HUES48 (cell line): ENCODE data around the gene PPP2R5C.

Experiments used
- H3K27ac ChIP-seq: one replicate; pipeline ENCODE4 v1.7.0; 2013; ENCODE audit warnings: low read depth, low read length, inconsistent platforms
- H3K27me3 ChIP-seq: 2 replicates; pipeline ENCODE4 v1.6.1; 2013; ENCODE audit warnings: mild to moderate bottlenecking, low read length; ENCODE audit not compliant: control insufficient read depth, insufficient read depth
- H3K36me3 ChIP-seq: 2 replicates; pipeline ENCODE4 v1.6.1; 2013; ENCODE audit warnings: low read length; ENCODE audit not compliant: control insufficient read depth, insufficient read depth
- H3K4me1 ChIP-seq: 2 replicates; pipeline ENCODE4 v1.6.1; 2013; ENCODE audit warnings: mild to moderate bottlenecking, low read length; ENCODE audit not compliant: control insufficient read depth, insufficient read depth
- H3K4me3 ChIP-seq: 2 replicates; pipeline ENCODE4 v1.5.1; 2013; ENCODE audit warnings: mild to moderate bottlenecking, low read depth, low read length
- H3K9ac ChIP-seq: 2 replicates; pipeline ENCODE4 v1.6.1; 2013; ENCODE audit warnings: mild to moderate bottlenecking, low read depth, low read length, moderate library complexity
- H3K9me3 ChIP-seq: 2 replicates; pipeline ENCODE4 v1.6.1; 2013; ENCODE audit warnings: low read length; ENCODE audit not compliant: control insufficient read depth, insufficient read depth

Gene PPP2R5C

GRCh38 chr14:101834800-101835547, 73.5 kb downstream of the PPP2R5C start:
- Histone ChIP-seq H3K4me3 (no peak overlapping the region), H3K9me3 (no peaks in the 10 kb centered on the region), H3K9ac (no peak overlapping the region)

GRCh38 chr14:101835566-101835965, 74.1 kb downstream of the PPP2R5C start:
- H3K4me1 ChIP-seq = no peaks in the 10 kb centered on the region
- no peaks in the 10 kb centered on the region for H3K36me3 ChIP-seq
- no peak overlapping the region for H3K9ac ChIP-seq
- H3K9me3 ChIP-seq = no peaks in the 10 kb centered on the region
- H3K27ac ChIP-seq = no peak overlapping the region
- no peaks in the 10 kb centered on the region for H3K27me3 ChIP-seq
- no peak overlapping the region for H3K4me3 ChIP-seq

More at GRCh38 chr14:101834800-101835547, 73.5 kb downstream of the PPP2R5C start:
- Histone ChIP-seq H3K36me3 (no peaks in the 10 kb centered on the region), H3K27ac (no peak overlapping the region), H3K4me1 (no peaks in the 10 kb centered on the region), H3K27me3 (no peaks in the 10 kb centered on the region)

- Histone ChIP-seq H3K9me3 (no peaks in the 10 kb centered on the region), H3K36me3 (no peaks in the 10 kb centered on the region), H3K27me3 (no peaks in the 10 kb centered on the region), H3K4me3 (no peak overlapping the region), H3K9ac (no peak overlapping the region), H3K4me1 (no peaks in the 10 kb centered on the region; the same call in 1 of the 2 replicates), H3K27ac (no peak overlapping the region)
These were observed 74.6 kb downstream of the PPP2R5C start for GRCh38 chr14:101836135-101836534.

DNA sequence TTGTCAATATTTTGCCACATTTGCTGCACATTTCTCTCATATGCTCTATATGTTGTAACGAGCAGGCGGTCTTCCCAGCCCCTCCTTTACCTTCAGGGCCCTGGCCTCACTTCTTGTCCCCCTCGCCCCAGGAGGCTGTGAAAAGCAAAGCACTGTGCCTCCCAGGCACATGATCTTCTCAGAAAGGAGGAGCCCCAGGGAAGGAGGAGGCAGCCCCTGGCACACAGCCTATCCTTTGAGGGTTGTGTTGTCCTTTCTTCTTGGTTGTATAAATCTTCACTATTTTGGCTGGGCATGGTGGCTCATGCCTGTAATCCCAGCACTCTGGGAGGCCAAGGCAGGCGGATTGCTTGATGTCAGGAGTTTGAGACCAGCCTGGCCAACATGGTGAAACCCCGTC, 77.0 kb downstream of the PPP2R5C start:
- Histone ChIP-seq H3K36me3 (no peaks in the 10 kb centered on the region), H3K27me3 (no peaks in the 10 kb centered on the region), H3K27ac (no peak overlapping the region), H3K4me3 (no peak overlapping the region), H3K9ac (no peak overlapping the region), H3K9me3 (no peaks in the 10 kb centered on the region), H3K4me1 (no peaks in the 10 kb centered on the region; the same call in 1 of the 2 replicates)

DNA sequence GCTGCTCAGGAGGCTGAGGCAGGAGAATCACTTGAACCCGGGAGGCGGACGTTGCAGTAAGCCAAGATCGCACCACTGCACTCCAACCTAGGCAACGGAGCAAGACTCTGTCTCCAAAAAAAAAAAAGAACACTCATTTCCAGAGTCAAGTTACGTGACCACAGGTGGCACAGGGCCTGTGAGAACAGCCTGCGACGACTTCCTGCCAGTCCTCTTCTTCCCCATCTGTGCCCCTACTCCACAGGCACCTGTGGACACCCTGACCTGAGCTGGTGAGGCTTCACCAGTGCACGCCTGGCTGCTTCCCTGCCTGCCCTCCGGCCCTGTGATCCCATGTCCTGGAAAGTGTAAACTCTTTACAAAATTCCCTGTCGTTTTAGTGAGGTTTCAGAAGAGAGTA, 77.7 kb downstream of the PPP2R5C start:
- Histone ChIP-seq H3K9ac (no peak overlapping the region), H3K4me1 (no peaks in the 10 kb centered on the region; the same call in 1 of the 2 replicates)

GRCh38 chr14:101839661-101840060, 78.2 kb downstream of the PPP2R5C start:
- Histone ChIP-seq H3K27ac (no peak overlapping the region), H3K9ac (no peak overlapping the region), H3K27me3 (no peaks in the 10 kb centered on the region), H3K4me1 (no peaks in the 10 kb centered on the region; the same call in 1 of the 2 replicates), H3K4me3 (no peak overlapping the region), H3K36me3 (no peaks in the 10 kb centered on the region), H3K9me3 (no peaks in the 10 kb centered on the region)

More for the DNA sequence above, 77.7 kb downstream of the PPP2R5C start:
- H3K27ac ChIP-seq = no peak overlapping the region
- no peaks in the 10 kb centered on the region for H3K27me3 ChIP-seq
- no peak overlapping the region for H3K4me3 ChIP-seq
- no peaks in the 10 kb centered on the region for H3K36me3 ChIP-seq
- H3K9me3 ChIP-seq = no peaks in the 10 kb centered on the region

DNA sequence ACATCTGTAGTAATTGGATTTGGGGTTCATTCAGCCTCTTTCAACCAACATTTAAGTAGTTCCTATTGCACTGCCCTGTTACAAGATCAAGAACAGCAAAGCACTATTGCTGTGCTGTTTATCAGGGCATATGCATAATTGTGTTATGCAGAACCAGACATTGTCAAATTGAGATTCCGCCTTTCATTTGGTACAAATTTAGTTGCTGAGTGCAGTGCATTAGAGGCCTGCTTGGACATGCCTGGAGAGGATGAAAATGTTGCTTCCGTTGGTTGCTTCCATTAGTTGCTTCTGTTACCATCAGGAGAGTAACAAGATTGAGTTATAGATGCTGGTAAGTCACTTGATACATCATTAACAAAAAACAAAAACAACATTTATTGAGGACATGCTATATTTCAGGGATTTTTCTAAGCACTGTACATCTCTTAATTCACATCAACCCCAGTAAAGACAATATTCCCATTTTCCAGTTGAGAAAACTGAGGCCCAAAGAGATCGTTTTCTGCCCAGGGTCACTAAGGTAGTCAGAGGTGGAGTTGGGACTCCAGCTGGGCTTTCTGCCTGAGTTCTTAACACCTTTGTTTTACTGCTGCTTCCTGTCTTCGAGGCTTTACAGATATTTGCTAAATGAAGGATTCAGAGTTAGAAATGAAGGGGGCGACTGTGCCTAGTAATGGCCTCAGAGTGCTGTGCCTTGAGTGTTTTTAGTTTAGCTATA, 79.3 kb downstream of the PPP2R5C start:
- Histone ChIP-seq H3K4me1 (peaks cover 5% of the 10 kb centered on the region), H3K27ac (no peak overlapping the region)

GRCh38 chr14:101843038-101843437, 81.5 kb downstream of the PPP2R5C start:
- Histone ChIP-seq H3K27me3 (no peaks in the 10 kb centered on the region), H3K9me3 (no peaks in the 10 kb centered on the region), H3K27ac (no peak overlapping the region), H3K4me1 (peaks cover 10% of the 10 kb centered on the region), H3K36me3 (no peaks in the 10 kb centered on the region), H3K9ac (no peak overlapping the region), H3K4me3 (no peak overlapping the region)

More for the DNA sequence above, 79.3 kb downstream of the PPP2R5C start:
- Histone ChIP-seq H3K36me3 (no peaks in the 10 kb centered on the region), H3K4me3 (no peak overlapping the region), H3K9ac (no peak overlapping the region), H3K9me3 (no peaks in the 10 kb centered on the region), H3K27me3 (no peaks in the 10 kb centered on the region)

DNA sequence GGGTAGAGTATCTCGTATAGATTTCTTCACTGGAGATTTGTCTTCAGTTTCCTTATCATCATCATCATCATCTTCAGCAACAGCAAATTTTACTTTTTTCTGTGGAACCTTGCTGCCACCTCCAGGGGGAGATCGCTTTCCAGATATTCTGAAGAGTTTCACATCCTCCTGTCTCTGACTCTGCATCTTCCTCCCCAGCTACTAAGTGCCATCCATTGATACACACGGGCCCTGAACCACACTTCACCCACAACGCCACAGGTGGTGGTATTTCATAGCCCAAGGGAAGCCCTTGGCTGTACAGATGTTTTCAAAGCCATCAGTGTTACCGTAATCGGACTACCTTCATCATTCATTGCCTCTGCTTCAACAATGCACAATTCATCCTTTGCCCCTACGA, 82.2 kb downstream of the PPP2R5C start:
- no peaks in the 10 kb centered on the region for H3K36me3 ChIP-seq
- no peaks in the 10 kb centered on the region for H3K27me3 ChIP-seq
- peaks cover 10% of the 10 kb centered on the region for H3K4me1 ChIP-seq
- H3K27ac ChIP-seq = no peak overlapping the region
- no peak overlapping the region for H3K9ac ChIP-seq
- no peaks in the 10 kb centered on the region for H3K9me3 ChIP-seq
- H3K4me3 ChIP-seq = no peak overlapping the region

DNA sequence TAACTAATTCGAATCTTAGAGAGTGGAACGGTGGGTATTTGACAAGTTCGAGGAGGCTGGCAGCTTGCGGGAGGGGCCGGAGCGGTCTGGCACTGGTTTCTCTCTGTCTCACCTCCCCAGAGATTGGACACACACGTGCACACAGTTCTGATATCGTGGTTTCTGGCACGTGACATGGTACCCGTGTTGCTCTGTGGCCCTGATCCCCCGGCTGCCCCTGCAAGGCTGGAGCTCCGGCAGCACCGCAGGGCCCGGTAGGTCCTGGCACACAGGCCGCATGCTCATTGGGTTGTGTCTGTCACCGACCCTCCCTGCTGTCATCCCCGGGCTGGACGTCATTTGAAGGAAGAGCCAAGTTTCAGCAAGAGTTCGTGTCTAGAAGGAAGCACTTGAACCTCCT, 82.7 kb downstream of the PPP2R5C start:
- no peaks in the 10 kb centered on the region for H3K9me3 ChIP-seq
- no peak overlapping the region for H3K4me3 ChIP-seq
- peaks cover 10% of the 10 kb centered on the region for H3K4me1 ChIP-seq
- no peaks in the 10 kb centered on the region for H3K27me3 ChIP-seq
- no peak overlapping the region for H3K9ac ChIP-seq
- H3K36me3 ChIP-seq = no peaks in the 10 kb centered on the region
- H3K27ac ChIP-seq = no peak overlapping the region

DNA sequence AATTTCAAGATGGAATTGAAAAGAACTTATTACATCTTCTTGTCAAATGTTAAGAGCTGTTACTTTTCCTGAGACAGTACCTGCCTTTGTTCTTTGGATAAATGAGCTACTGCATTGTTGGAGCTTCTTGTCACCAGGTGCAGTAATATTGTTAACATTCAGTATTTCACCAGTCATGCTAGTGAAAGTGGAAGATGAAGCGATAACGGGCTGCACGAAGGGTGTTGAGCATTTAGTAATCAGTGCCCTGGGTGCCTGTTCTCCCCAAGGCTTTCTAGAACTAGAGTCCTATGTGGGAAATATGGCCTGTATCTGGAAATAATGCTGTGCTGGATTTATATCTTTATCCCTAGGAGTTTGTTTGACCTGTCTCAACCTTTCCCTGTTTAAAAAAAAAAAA, 83.2 kb downstream of the PPP2R5C start:
- Histone ChIP-seq H3K4me1 (peaks cover 10% of the 10 kb centered on the region), H3K4me3 (no peak overlapping the region), H3K9me3 (no peaks in the 10 kb centered on the region), H3K27ac (no peak overlapping the region), H3K27me3 (no peaks in the 10 kb centered on the region), H3K9ac (no peak overlapping the region), H3K36me3 (no peaks in the 10 kb centered on the region)
